Sigmoid colon (tissue), 4 donors: ENCODE measurements around the gene TAS1R2.

Experiments
- EP300 ChIP-seq, 4 donors: sonication (generic); formaldehyde crosslinking; IDR thresholded peaks; one replicate each; pipeline ENCODE4 v1.6.1; 2017; ENCODE audit warnings: antibody characterized with exemption in 4 of 4
- POLR2A ChIP-seq, 2 donors: fragments of 450-650 bp; IDR thresholded peaks; one replicate each; pipeline ENCODE4 v1.6.1; 2016; ENCODE audit warnings: antibody characterized with exemption in 2 of 2, mild to moderate bottlenecking in 2 of 2, moderate library complexity in 2 of 2
- TF ChIP-seq, protein P1 (sequence below), 4 experiments: fragments of 450-650 bp in 3 of 4; fragments of 200-600 bp in 1 of 4; IDR thresholded peaks; one replicate each; pipeline ENCODE4 v1.5.1; 2016 to 2019; ENCODE audit warnings: antibody characterized with exemption in 4 of 4, mild to moderate bottlenecking in 3 of 4, moderate library complexity in 2 of 4

DNA sequence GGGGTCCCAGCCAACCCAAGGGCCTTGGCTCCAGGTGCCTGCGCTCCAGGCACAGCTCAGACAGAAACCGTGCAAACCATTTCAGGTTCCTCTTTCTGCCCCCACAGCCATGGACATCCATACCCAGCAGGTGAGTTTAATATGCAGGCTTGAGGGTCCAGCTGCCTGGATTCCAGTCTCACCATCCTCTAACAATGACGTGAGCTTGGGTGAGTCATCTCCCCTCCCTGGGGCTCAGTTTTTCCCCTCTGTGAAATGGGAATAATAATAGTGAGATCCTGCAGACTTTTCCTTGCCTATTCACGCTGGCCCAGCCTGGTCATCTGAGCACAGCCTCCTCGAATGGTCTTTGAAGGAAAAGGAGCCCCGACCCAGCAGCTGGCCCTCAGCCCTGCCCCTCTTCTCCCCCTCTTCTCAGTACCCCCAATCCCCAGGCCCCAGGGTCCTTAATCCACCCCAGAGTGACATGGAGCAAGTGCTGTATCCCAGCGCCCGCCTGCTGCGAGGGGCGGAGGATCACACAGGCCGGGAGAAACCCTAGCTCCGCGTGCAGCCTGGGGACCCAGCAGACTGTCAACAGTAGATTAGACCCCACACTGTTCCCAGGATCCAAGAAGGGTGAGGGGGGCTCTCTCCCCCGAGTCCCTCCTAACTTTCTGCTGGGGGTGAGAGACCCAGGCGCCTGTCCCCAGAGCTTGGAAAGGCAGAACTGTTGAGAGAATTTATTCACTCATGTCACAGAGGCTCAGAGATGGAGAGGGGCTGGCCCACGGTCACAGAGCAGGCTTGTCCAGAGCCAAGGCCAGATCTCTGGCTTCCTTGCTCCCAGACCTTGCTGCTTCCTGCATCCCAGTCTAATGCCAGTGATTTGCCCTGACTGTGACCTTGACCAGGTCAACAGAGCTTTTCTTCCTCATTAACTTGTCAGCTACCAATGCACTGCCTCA is 49.2 kb downstream of the TAS1R2 start:
- TF ChIP-seq, protein P1, sequence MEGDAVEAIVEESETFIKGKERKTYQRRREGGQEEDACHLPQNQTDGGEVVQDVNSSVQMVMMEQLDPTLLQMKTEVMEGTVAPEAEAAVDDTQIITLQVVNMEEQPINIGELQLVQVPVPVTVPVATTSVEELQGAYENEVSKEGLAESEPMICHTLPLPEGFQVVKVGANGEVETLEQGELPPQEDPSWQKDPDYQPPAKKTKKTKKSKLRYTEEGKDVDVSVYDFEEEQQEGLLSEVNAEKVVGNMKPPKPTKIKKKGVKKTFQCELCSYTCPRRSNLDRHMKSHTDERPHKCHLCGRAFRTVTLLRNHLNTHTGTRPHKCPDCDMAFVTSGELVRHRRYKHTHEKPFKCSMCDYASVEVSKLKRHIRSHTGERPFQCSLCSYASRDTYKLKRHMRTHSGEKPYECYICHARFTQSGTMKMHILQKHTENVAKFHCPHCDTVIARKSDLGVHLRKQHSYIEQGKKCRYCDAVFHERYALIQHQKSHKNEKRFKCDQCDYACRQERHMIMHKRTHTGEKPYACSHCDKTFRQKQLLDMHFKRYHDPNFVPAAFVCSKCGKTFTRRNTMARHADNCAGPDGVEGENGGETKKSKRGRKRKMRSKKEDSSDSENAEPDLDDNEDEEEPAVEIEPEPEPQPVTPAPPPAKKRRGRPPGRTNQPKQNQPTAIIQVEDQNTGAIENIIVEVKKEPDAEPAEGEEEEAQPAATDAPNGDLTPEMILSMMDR (IDR thresholded peaks at IDR 0.05) = no peak
- TF ChIP-seq EP300 (IDR thresholded peaks at IDR 0.05) (no peak), POLR2A (IDR thresholded peaks at IDR 0.05) (no peak)
